ENCODE data around the gene GRAMD1C. TPM values are rescaled to one million over a fixed set of nuclear protein-coding genes. Genes with fewer than 3 reads are reported as not detected.
A peak's percentile ranks its signal among the peaks of the same experiment; 100 is the strongest.

GRAMD1C gene
- not detected in 2 replicates for total RNA-seq

DNA sequence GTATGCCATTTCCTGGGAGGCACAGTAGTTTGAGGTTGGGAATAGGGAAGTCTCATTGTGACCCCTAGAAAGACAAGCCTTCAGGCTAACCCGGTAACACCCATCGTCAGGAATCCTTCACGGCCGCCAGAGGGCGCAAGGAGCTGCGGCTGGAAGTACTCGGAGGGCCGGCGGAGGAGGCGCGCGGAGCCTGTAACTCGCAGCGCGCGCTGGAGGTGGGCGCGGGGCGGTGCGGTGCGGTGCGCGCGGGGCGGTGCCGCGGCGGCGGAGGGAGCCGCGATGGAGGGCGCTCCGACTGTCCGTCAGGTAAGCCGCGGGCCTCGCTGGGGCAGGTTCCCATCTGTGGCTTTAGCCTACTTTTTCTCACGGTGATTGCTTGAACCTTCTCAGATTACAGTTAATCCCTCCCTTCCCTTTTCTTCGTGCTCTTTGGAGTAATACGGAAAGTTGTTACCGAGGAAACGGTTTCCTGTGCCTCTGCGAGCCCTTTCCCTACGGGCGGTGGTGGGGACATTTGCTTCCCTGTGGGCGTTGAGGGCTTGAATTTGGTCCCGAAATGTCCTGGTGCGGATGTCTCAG is at the start of gene GRAMD1C:
Gene GRAMD1C, plus strand, starts transcription at position 158 of the 579 bp plus-strand sequence. Its CDS starts 122 bp downstream, at position 280.
- Mint-ChIP-seq H3K27me3 (peaks cover 5% of the 10 kb centered on the region), H3K4me3 (peak within 1 kb of the TSS; percentile 82), H3K4me1 (peaks cover 8% of the 10 kb centered on the region), H3K36me3 (ENCODE audit: low read depth) (no peaks in the 10 kb centered on the region), H3K9me3 (no peaks in the 10 kb centered on the region), H3K27ac (peak within 1 kb of the TSS; percentile 47)
- intact Hi-C loops (cut with micrococcal nuclease): loop anchor here (1.0 to 2.0 kb wide), 4 partner anchors 75 to 218 kb away; partner anchors contain the start of genes CCDC191 and QTRT2
- DNase-seq: peak; percentile 95

DNA sequence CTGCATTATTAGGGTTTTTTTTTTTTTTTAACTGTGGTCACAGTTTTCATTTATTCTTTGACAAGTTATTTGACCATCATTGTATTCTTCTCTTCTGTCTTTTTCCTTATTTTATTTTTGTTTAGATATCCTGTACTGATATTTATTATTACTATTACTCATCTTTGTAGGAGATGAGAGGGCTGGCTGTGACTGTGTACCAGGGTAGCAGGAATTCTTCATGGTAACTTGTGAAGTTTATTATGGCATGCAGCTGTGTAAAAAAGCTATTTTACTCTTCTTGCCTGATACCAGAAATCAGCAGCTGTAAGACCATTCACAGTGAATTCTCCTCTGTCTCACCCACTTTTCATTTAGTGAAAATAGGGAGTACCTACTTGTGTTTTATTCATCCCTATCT is 47.2 kb upstream of the GRAMD1C start:
- intact Hi-C loops (cut with micrococcal nuclease): no loop called here
- H3K36me3 Mint-ChIP-seq (ENCODE audit: low read depth): peaks cover 21% of the 10 kb centered on the region
- no peak overlapping the region for H3K4me3 Mint-ChIP-seq
- no peaks in the 10 kb centered on the region for H3K9me3 Mint-ChIP-seq
- H3K27me3 Mint-ChIP-seq: no peaks in the 10 kb centered on the region
- DNase-seq: no peak
- H3K4me1 Mint-ChIP-seq: no peaks in the 10 kb centered on the region
- H3K27ac Mint-ChIP-seq: no peak overlapping the region

DNA sequence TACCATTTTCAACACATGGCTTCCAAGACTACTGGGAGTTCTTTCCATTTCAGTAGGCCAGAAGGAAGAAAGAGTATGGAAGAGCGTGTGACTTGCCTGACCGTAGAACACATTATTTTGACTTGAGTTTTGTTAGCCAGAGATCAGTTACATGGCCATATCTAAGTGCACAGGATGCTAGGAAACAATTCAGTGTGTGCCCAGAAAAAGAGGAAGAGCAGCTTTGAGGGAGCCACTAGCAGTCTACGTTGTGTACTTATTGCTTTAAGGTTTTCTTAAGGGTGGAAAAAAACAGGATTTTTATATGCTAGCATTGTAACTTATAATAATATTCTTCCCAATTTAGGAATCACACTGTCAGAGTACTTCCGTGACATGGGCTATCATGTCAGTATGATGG is 44.1 kb upstream of the GRAMD1C start:
- Mint-ChIP-seq H3K27me3 (no peaks in the 10 kb centered on the region), H3K4me3 (no peak overlapping the region), H3K36me3 (ENCODE audit: low read depth) (peaks cover 19% of the 10 kb centered on the region), H3K9me3 (no peaks in the 10 kb centered on the region), H3K27ac (no peak overlapping the region), H3K4me1 (no peaks in the 10 kb centered on the region)
- intact Hi-C loops (cut with micrococcal nuclease): no loop called here
- DNase-seq: no peak

DNA sequence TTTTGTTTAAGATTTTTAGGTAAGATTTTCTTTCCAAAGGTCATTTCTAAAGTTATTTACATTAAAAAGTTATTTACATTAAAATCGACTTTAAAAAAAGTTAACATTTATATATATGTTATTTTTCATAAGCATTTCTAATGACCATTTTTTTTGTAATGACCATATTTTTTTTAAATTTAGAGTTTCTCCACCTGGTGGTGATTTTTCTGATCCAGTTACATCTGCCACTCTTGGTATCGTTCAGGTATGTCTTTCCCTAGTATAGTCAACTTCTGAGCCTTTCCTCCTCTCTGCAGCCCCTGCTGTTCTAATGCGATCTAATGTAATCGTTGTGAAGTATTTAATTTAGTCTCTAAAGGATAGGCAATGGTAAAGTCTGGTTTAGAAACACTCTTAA is 42.9 kb upstream of the GRAMD1C start:
- Mint-ChIP-seq H3K27ac (no peak overlapping the region), H3K4me3 (no peak overlapping the region), H3K36me3 (ENCODE audit: low read depth) (peaks cover 21% of the 10 kb centered on the region), H3K9me3 (no peaks in the 10 kb centered on the region), H3K4me1 (no peaks in the 10 kb centered on the region), H3K27me3 (no peaks in the 10 kb centered on the region)
- DNase-seq: no peak
- intact Hi-C loops (cut with micrococcal nuclease): loop anchor here (5.0 kb wide), 1 partner anchor 58 kb away; no protein-coding TSS in a partner anchor

DNA sequence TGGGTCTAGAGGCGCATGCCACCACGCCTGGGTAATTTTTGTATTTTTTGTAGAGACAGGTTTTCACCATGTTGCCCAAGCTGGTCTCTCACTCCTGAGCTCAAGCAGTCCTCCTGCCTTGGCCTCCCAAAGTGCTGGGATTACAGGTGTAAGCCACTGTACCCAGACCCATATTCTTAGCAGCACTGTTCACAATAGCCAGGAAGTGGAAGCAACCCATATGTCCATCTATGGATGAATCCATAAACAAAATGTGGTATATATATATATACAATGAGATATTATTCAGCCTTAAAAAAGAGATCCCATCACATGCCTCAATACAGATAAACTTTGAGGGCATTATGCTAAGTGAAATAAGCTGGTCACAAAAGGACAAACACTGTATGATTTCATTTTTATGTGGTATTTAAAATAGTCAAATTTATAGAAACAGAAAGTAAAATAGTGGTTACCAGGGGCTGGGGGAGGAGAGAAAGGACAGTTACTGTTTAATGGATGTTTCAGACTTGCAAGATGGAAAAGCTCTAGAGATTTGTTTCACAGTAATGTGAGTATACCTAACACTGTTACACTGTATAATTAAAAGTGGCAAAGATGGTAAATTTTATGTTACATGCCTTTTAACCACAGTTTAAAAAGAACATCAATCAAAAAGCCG is 35.7 kb upstream of the GRAMD1C start:
- Mint-ChIP-seq H3K27me3 (no peaks in the 10 kb centered on the region), H3K4me1 (peaks cover 8% of the 10 kb centered on the region), H3K4me3 (no peak overlapping the region), H3K27ac (no peak overlapping the region), H3K36me3 (ENCODE audit: low read depth) (peaks cover 33% of the 10 kb centered on the region), H3K9me3 (no peaks in the 10 kb centered on the region)
- intact Hi-C loops (cut with micrococcal nuclease): no loop called here
- DNase-seq: no peak

DNA sequence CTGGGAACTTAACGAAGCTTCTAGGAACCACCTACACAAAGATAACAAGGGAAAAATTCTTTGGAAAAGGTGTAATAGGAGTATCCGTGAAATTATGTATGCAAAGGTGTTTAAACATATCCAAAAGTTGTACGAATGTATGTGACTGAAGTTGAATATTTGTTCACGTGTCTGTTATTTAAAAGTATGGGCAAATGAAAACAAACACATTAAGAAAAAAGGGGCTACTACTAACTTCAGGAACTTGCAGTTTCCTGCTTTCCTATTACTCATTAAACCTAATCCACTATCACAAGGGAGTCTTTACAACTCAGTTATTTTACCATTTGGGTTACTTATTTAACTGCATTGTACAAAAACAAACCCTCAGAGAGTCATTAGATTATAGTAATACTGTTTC is 33.9 kb upstream of the GRAMD1C start:
- Mint-ChIP-seq H3K9me3 (no peaks in the 10 kb centered on the region), H3K36me3 (ENCODE audit: low read depth) (peaks cover 30% of the 10 kb centered on the region), H3K27me3 (no peaks in the 10 kb centered on the region), H3K4me1 (peaks cover 8% of the 10 kb centered on the region), H3K27ac (no peak overlapping the region), H3K4me3 (no peak overlapping the region)
- intact Hi-C loops (cut with micrococcal nuclease): no loop called here
- no peak for DNase-seq

DNA sequence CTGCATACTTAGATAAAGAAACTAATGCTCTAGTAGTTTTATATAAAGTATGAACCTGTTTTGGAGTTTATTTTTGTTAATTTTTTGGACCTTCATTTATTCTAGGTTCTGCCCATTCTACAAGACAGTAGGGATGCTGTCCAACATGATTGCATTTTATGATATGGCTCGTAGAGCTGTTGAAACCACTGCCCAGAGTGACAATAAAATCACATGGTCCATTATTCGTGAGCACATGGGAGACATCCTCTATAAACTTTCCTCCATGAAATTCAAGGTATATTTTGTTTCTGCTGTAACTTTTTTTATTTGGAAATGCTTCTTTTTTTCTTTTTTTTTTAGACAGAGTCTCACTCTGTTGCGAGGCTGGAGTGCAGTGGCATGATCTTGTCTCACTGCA is 33.3 kb upstream of the GRAMD1C start:
- H3K4me3 Mint-ChIP-seq: no peak overlapping the region
- no peaks in the 10 kb centered on the region for H3K9me3 Mint-ChIP-seq
- intact Hi-C loops (cut with micrococcal nuclease): no loop called here
- peaks cover 8% of the 10 kb centered on the region for H3K4me1 Mint-ChIP-seq
- no peaks in the 10 kb centered on the region for H3K27me3 Mint-ChIP-seq
- no peak overlapping the region for H3K27ac Mint-ChIP-seq
- DNase-seq: no peak
- H3K36me3 Mint-ChIP-seq (ENCODE audit: low read depth): peaks cover 29% of the 10 kb centered on the region

DNA sequence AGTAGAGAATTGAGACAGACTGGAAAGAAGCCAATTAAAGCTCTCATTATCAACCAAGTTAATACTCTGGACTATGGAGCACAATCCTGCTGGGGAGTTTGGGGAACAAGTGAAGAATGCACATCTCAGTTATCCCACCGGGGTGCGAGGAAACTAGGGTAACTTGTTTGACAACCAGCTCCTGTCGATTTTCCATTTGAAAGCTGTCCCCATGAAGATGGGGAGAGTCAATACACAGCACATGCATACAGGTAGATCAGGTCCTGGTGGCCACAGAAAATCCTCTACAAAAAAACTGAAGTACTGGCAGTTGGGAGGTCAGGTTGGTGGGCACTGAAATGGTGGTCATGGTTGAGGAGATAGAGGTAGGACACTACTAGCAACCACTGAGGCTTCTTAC is 25.7 kb upstream of the GRAMD1C start:
- DNase-seq: no peak
- Mint-ChIP-seq H3K4me1 (no peaks in the 10 kb centered on the region), H3K36me3 (ENCODE audit: low read depth) (peaks cover 11% of the 10 kb centered on the region), H3K27me3 (no peaks in the 10 kb centered on the region), H3K27ac (no peak overlapping the region), H3K9me3 (no peaks in the 10 kb centered on the region), H3K4me3 (no peak overlapping the region)
- intact Hi-C loops (cut with micrococcal nuclease): no loop called here

DNA sequence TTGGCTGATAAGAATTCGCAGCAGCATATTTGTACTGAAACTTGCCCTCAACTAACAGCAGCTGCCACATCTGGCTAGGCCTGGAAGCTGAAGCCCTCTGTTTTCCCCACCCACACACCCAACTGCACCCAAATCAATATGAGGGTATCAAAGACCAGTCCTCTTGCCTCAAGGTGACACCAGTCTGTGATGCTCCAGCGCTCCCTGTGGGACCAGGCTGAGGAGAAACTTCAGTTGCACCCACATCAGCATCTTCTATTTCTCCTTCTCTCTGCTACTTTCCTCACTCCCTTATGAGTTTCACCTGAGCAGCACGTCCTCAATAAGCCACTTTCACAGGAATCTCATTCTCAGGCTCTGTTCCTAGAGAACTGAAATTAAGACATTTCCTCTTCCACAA is 18.7 kb upstream of the GRAMD1C start:
- Mint-ChIP-seq H3K36me3 (ENCODE audit: low read depth) (no peaks in the 10 kb centered on the region), H3K4me1 (no peaks in the 10 kb centered on the region)
- intact Hi-C loops (cut with micrococcal nuclease): no loop called here

DNA sequence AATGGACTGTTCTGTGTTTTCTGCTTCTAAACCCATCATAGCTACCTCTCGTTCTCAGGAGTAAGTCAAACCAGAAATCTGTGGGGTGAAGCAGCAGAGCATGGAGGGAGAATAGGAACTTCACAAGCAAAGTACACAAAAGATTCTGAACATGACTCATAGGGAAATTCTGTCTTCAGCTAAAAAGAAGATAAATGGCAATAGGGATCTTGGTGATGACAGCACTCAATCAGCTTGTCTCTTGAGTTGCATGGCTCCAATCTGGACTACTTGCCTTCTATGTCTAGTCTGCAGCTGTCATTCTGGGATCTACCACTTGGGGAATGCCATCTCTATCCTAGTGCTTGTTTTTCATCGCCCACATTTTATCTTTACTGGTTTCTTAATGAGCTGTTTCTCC is 13.5 kb upstream of the GRAMD1C start:
- intact Hi-C loops (cut with micrococcal nuclease): no loop called here
- Mint-ChIP-seq H3K27ac (no peak overlapping the region), H3K9me3 (no peaks in the 10 kb centered on the region), H3K27me3 (no peaks in the 10 kb centered on the region), H3K36me3 (ENCODE audit: low read depth) (no peaks in the 10 kb centered on the region), H3K4me1 (no peaks in the 10 kb centered on the region), H3K4me3 (no peak overlapping the region)
- DNase-seq: no peak

More for the DNA sequence above, 18.7 kb upstream of the GRAMD1C start:
- H3K4me3 Mint-ChIP-seq: no peak overlapping the region
- DNase-seq: no peak
- no peaks in the 10 kb centered on the region for H3K27me3 Mint-ChIP-seq
- H3K27ac Mint-ChIP-seq: no peak overlapping the region
- no peaks in the 10 kb centered on the region for H3K9me3 Mint-ChIP-seq

DNA sequence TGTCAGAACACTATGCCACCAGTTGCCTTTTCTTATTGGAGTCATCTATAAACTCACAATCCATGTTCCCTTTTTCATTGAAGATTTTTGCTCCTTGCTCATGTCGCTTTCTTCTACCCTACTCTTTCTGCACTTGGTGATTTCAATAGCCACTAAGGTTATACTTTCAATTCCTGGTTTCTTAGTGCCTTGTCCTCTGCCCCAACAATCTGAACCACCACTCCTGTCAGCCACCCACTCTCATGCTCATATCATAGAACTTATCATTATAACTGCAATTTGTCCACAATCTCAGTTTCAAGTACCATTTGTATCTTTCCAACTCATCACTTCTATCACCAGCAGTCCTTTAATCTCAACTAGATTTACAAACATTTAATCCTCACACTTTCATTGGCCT is 10.0 kb upstream of the GRAMD1C start:
- H3K9me3 Mint-ChIP-seq: peaks cover 8% of the 10 kb centered on the region
- no peak for DNase-seq
- intact Hi-C loops (cut with micrococcal nuclease): no loop called here
- H3K4me3 Mint-ChIP-seq: no peak overlapping the region
- H3K27ac Mint-ChIP-seq: no peak overlapping the region
- peaks cover 3% of the 10 kb centered on the region for H3K36me3 Mint-ChIP-seq (ENCODE audit: low read depth)
- H3K27me3 Mint-ChIP-seq: no peaks in the 10 kb centered on the region
- peaks cover 5% of the 10 kb centered on the region for H3K4me1 Mint-ChIP-seq

DNA sequence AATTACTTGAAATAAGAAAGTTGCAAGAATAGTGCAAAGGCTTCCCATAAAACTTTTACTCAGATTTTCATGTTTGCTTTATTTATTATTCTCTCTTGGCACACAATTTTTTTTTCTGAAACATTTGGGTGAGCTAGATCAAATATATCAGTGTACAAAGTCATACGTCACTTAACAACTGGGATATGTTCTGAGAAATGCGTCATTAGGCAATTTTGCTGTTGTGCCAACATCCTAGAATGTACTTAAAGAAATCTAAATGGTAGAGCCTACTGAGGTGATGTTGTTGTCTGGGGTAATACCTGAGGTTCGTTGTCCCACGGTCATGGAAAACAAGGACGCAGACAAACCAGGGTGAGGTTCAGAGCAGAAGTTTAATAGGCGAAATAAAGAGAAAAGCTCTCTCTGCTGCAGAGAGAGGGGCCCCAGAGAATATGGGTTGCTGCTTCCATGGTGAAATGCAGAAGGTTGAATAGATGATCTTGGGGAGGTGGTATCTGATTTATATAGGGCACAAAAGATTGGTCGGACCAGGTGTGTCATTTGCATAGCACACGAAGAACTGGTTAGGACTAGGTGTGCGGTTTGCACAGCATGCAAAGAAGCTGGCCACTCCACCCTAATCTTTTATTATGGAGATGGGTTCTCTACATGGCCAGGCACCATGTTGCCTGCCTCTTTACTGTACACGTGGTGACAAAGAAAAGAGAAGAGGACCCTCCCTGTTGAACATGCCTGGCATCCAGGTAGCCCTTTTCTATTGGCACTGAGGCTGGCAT is 8.8 kb upstream of the GRAMD1C start:
- Mint-ChIP-seq H3K36me3 (ENCODE audit: low read depth) (peaks cover 3% of the 10 kb centered on the region), H3K27ac (no peak overlapping the region), H3K4me1 (peaks cover 5% of the 10 kb centered on the region), H3K9me3 (peaks cover 8% of the 10 kb centered on the region), H3K27me3 (no peaks in the 10 kb centered on the region), H3K4me3 (no peak overlapping the region)
- intact Hi-C loops (cut with micrococcal nuclease): no loop called here
- no peak for DNase-seq

DNA sequence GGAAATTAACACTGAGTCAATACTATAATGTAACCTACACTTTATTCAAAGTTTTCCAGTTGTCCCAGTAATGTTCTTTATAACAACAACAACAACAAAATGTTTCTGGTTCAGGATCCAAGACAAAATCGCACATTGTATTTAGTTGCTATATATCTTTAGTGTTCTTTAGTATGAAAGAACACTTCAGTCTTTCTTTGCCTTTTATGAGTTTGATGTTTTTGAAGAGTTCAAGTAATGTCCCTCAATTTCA is 7.6 kb upstream of the GRAMD1C start:
- Mint-ChIP-seq H3K4me3 (no peak overlapping the region), H3K9me3 (peaks cover 8% of the 10 kb centered on the region), H3K36me3 (ENCODE audit: low read depth) (peaks cover 3% of the 10 kb centered on the region), H3K4me1 (peaks cover 5% of the 10 kb centered on the region), H3K27ac (peak overlapping the region; percentile 17), H3K27me3 (peaks cover 3% of the 10 kb centered on the region)
- no peak for DNase-seq
- intact Hi-C loops (cut with micrococcal nuclease): no loop called here

DNA sequence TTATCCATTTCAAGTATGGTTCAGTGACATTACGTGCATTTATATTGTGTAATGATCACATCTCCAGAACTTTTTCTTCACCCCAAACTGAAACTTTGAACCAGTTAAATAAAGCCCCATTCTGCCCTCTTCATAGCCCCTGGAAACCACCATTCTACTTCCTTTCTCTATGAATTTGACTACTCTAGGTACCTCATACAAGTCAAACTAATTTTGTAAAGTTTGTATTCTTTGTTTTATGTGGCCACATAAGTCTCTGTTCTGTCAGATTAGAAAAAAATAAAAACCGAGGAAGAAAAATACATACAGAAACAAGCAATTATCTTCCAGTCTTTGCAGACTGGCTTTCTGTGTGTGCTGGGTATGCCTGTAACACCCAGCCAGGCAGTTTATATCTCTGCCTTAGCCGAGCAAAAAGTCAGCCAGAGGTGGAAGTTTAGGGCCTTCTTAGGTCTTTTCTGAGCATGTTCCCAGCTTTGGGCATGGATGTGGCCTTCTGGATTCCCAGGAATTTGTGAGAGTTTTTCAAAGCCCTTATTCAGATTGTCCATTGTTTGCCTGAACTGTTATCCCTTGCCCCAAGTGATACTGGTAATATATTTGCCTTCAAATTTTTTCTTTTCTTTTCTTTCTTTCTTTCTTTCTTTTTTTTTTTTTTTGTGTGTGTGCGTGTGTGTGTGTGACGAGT is 6.0 kb upstream of the GRAMD1C start:
- Mint-ChIP-seq H3K9me3 (peaks cover 8% of the 10 kb centered on the region), H3K36me3 (ENCODE audit: low read depth) (peaks cover 3% of the 10 kb centered on the region), H3K4me1 (peaks cover 5% of the 10 kb centered on the region), H3K4me3 (no peak overlapping the region), H3K27me3 (peaks cover 5% of the 10 kb centered on the region), H3K27ac (no peak overlapping the region)
- intact Hi-C loops (cut with micrococcal nuclease): no loop called here
- DNase-seq: no peak

All from activated CD4-positive, alpha-beta T cell treated with anti-CD3 and anti-CD28 coated beads, Interleukin-2, amount 10 ng/mL, durations not matched to agents 24 days and 14 days (primary cell).